CD14-positive monocyte (primary cell): ENCODE results near the gene TMEM271. TPM values are rescaled to one million over a fixed set of nuclear protein-coding genes. Genes with fewer than 3 reads are reported as not detected.

ENCODE experiments used
- DNase-seq, 3 donors: peaks; one replicate each; pipeline ENCODE4 v3.0.0-alpha.2; 2011 to 2022
- H2AFZ ChIP-seq: 2 replicates; pipeline ENCODE4 v1.6.0; 2012; ENCODE audit warnings: mild to moderate bottlenecking, low read depth, low read length, inconsistent platforms; ENCODE audit not compliant: insufficient read depth, poor library complexity, severe bottlenecking
- H3K27ac ChIP-seq, 2 donors: 1 replicate in 1 of 2; 2 replicates in 1 of 2; pipeline ENCODE4 v1.5.1; 2012 to 2013; ENCODE audit warnings: low read length in 2 of 2, control low read depth in 1 of 2, inconsistent platforms in 1 of 2, low read depth in 1 of 2, mild to moderate bottlenecking in 1 of 2
- H3K27me3 ChIP-seq, 2 donors: one replicate each; pipeline versions ENCODE4 v1.6.0 to v1.6.1; 2011 to 2013; ENCODE audit warnings: low read length in 2 of 2; ENCODE audit not compliant: control insufficient read depth in 2 of 2, insufficient read depth in 2 of 2
- H3K36me3 ChIP-seq, 2 donors: replicated peaks in 1 of 2; 1 replicate in 1 of 2; 2 replicates in 1 of 2; pipeline versions ENCODE4 v1.5.1 to v1.6.1; 2012 to 2013; ENCODE audit warnings: low read length in 2 of 2, control low read depth in 1 of 2, inconsistent platforms in 1 of 2, mild to moderate bottlenecking in 1 of 2; ENCODE audit not compliant: insufficient read depth in 2 of 2, control insufficient read depth in 1 of 2
- H3K4me1 ChIP-seq, 2 donors: 1 replicate in 1 of 2; 2 replicates in 1 of 2; pipeline versions ENCODE4 v1.5.1 to v1.6.1; 2012 to 2013; ENCODE audit warnings: low read length in 2 of 2, control low read depth in 1 of 2, inconsistent platforms in 1 of 2, mild to moderate bottlenecking in 1 of 2, moderate library complexity in 1 of 2; ENCODE audit not compliant: insufficient read depth in 2 of 2, control insufficient read depth in 1 of 2
- H3K4me2 ChIP-seq: replicated peaks from 2 replicates; pipeline ENCODE3; 2012; ENCODE audit warnings: low read length, moderate library complexity, mild to moderate bottlenecking; ENCODE audit not compliant: poor library complexity, severe bottlenecking; ENCODE audit errors: extremely low read depth
- H3K4me3 ChIP-seq, 3 experiments: fragments of 200-600 bp in 1 of 3; sonication (generic) in 1 of 3; replicated peaks in 1 of 3; 1 replicate in 2 of 3; 2 replicates in 1 of 3; pipeline ENCODE4 v1.5.1; 2011 to 2013; ENCODE audit warnings: low read length in 3 of 3, mild to moderate bottlenecking in 3 of 3, control low read depth in 2 of 3, low read depth in 2 of 3, inconsistent platforms in 1 of 3, moderate library complexity in 1 of 3
- H3K79me2 ChIP-seq: 2 replicates; pipeline ENCODE4 v1.6.0; 2012; ENCODE audit warnings: mild to moderate bottlenecking, control low read depth, inconsistent platforms, low read length, moderate library complexity; ENCODE audit not compliant: insufficient read depth
- H3K9ac ChIP-seq: 2 replicates; pipeline ENCODE4 v1.6.0; 2017; ENCODE audit warnings: low read length, mild to moderate bottlenecking; ENCODE audit not compliant: insufficient read depth, poor library complexity, severe bottlenecking
- H3K9me3 ChIP-seq, 2 donors: replicated peaks in 1 of 2; 1 replicate in 1 of 2; 2 replicates in 1 of 2; pipeline versions ENCODE4 v1.5.1 to v1.6.1; 2012 to 2013; ENCODE audit warnings: low read length in 2 of 2, control low read depth in 1 of 2; ENCODE audit not compliant: control insufficient read depth in 1 of 2, insufficient read depth in 1 of 2
- H4K20me1 ChIP-seq: 2 replicates; pipeline ENCODE4 v1.6.0; 2012; ENCODE audit warnings: mild to moderate bottlenecking, low read length, control low read depth, moderate library complexity; ENCODE audit not compliant: insufficient read depth
- H3K27ac Mint-ChIP-seq, 7 donors: one replicate each; pipeline ENCODE4 v1.8.0; 2020; ENCODE audit warnings: mild to moderate bottlenecking in 7 of 7, mixed read lengths in 7 of 7, moderate library complexity in 6 of 7, inconsistent platforms in 2 of 7
- H3K27me3 Mint-ChIP-seq, 3 donors: one replicate each; pipeline ENCODE4 v1.8.0; 2021 to 2022; ENCODE audit warnings: low read depth in 3 of 3, mild to moderate bottlenecking in 3 of 3, mixed read lengths in 3 of 3, moderate library complexity in 3 of 3, inconsistent platforms in 1 of 3
- H3K36me3 Mint-ChIP-seq, 2 donors: one replicate each; pipeline ENCODE4 v1.8.0; 2020; ENCODE audit warnings: mixed read lengths in 2 of 2, inconsistent platforms in 1 of 2, mild to moderate bottlenecking in 1 of 2
- H3K4me1 Mint-ChIP-seq: one replicate; pipeline ENCODE4 v1.8.0; 2020; ENCODE audit warnings: mild to moderate bottlenecking, mixed read lengths
- H3K4me3 Mint-ChIP-seq, 2 donors: one replicate each; pipeline ENCODE4 v1.8.0; 2020; ENCODE audit warnings: mild to moderate bottlenecking in 2 of 2, mixed read lengths in 2 of 2, moderate library complexity in 1 of 2
- H3K9me3 Mint-ChIP-seq, 7 donors: one replicate each; pipeline ENCODE4 v1.8.0; 2020 to 2022; ENCODE audit warnings: mixed read lengths in 7 of 7, mild to moderate bottlenecking in 6 of 7, moderate library complexity in 6 of 7, inconsistent platforms in 2 of 7
- CTCF ChIP-seq: fragments of 200-600 bp; IDR thresholded peaks from one replicate; pipeline ENCODE4 v1.8.0; 2022; ENCODE audit warnings: antibody characterized with exemption, mild to moderate bottlenecking
- WGBS: methylation state at CpG from one replicate; pipeline ENCODE4 v1.1.5; 2013; ENCODE audit warnings: missing lambda C conversion rate; ENCODE audit not compliant: insufficient coverage; 5-methylcytosine and 5-hydroxymethylcytosine counted together
- intact Hi-C, 2 donors: fragments of 100-400 bp; cut with micrococcal nuclease; formaldehyde crosslinking; loops; one replicate each; pipeline versions ENCODE4 v1.15.0 to v1.15.1; 2023
- polyA plus RNA-seq, 3 donors: library from polyadenylated mRNA; depleted of rRNA in 1 of 3; unstranded in 2 of 3; stranded (reverse) in 1 of 3; fragments of 300-500 nt in 2 of 3; fragments of >200 nt in 1 of 3; fragmentation: Illumina TruSeq in 2 of 3; gene quantifications; 1 replicate in 2 of 3; 2 replicates in 1 of 3; pipeline ENCODE4 v1.2.3, GENCODE V29; 2012 to 2021

The TMEM271 gene
- polyA plus RNA-seq, 3 donors, result not detected

- no peaks in the 10 kb centered on the region for H3K79me2 ChIP-seq
- H3K9ac ChIP-seq, result no peak overlapping the region
- Mint-ChIP-seq H3K4me3 (no peak overlapping the region), H3K27ac (no peak overlapping the region), H3K36me3 (no peaks in the 10 kb centered on the region), H3K9me3 (peaks cover 0 to 9% (median 7%) of the 10 kb centered on the region in 7 donors), H3K4me1 (no peaks in the 10 kb centered on the region), H3K27me3 (peaks cover 4 to 18% (median 8%) of the 10 kb centered on the region in 3 donors)
- H3K36me3 ChIP-seq, result no peaks in the 10 kb centered on the region
- H3K4me1 ChIP-seq, result no peaks in the 10 kb centered on the region
- H3K4me3 ChIP-seq, result no peak overlapping the region
- DNase-seq, result no peak
- intact Hi-C loops, result no loop called here
- no peak overlapping the region for H2AFZ ChIP-seq
- no peak overlapping the region for H3K27ac ChIP-seq
- H3K9me3 ChIP-seq, result peaks cover 0 to 4% of the 10 kb centered on the region in 2 donors
- no peaks in the 10 kb centered on the region for H4K20me1 ChIP-seq
- no peak overlapping the region for H3K4me2 ChIP-seq
- H3K27me3 ChIP-seq, result no peaks in the 10 kb centered on the region
- no peak for TF ChIP-seq CTCF
- no CpG with 5 or more reads among the region's 9 CpGs for WGBS
Measured at GRCh38 chr4:613126-613525, 37.0 kb upstream of the TMEM271 start.

GRCh38 chr4:612749-613125, 36.6 kb upstream of the TMEM271 start:
- Mint-ChIP-seq H3K4me3 (no peak overlapping the region), H3K9me3 (peaks cover 0 to 9% (median 7%) of the 10 kb centered on the region in 7 donors), H3K27ac (no peak overlapping the region), H3K4me1 (no peaks in the 10 kb centered on the region), H3K27me3 (peaks cover 4 to 16% (median 8%) of the 10 kb centered on the region in 3 donors), H3K36me3 (no peaks in the 10 kb centered on the region)
- Histone ChIP-seq H3K36me3 (no peaks in the 10 kb centered on the region), H3K27me3 (no peaks in the 10 kb centered on the region), H3K9me3 (peaks cover 0 to 4% of the 10 kb centered on the region in 2 donors), H3K9ac (no peak overlapping the region), H3K4me2 (no peak overlapping the region), H3K27ac (no peak overlapping the region), H3K79me2 (no peaks in the 10 kb centered on the region), H4K20me1 (no peaks in the 10 kb centered on the region), H2AFZ (no peak overlapping the region), H3K4me3 (no peak overlapping the region), H3K4me1 (no peaks in the 10 kb centered on the region)
- intact Hi-C loops, result no loop called here
- 94% methylated on average over 4 of the region's 7 CpGs for WGBS
- DNase-seq, result no peak
- TF ChIP-seq CTCF, result no peak
